SK-N-SH (cell line): Measurements from ENCODE around the gene B3GAT3. TPM values are rescaled to one million over a fixed set of nuclear protein-coding genes. Genes with fewer than 3 reads are reported as not detected.

ENCODE experiments used
- CTCF ChIA-PET: fragments of 300-600, 350-600 bp; formaldehyde crosslinking; extraction: SDS; loops from one replicate; lab custom pipeline; 2021; lab: Yijun Ruan, JAX
- POLR2A ChIA-PET: fragments of 350-600 bp; sonication (Branson Sonifier 250); formaldehyde crosslinking; extraction: SDS; loops from one replicate; lab custom pipeline; 2020; ENCODE audit warnings: antibody characterized with exemption, inconsistent platforms; lab: Yijun Ruan, JAX
- DNase-seq: peaks from one replicate; pipeline ENCODE4 v3.0.0; 2012
- H2AFZ ChIP-seq: fragments of 200-600 bp; sonication (generic); 2 replicates; pipeline ENCODE4 v1.8.1; 2016; ENCODE audit warnings: antibody characterized with exemption, mild to moderate bottlenecking, low read depth
- H3F3A ChIP-seq: fragments of 200-600 bp; sonication (generic); replicated peaks from 2 replicates; pipeline ENCODE3; 2016; ENCODE audit warnings: antibody characterized with exemption, mild to moderate bottlenecking; ENCODE audit not compliant: insufficient read depth
- H3K27ac ChIP-seq, 2 experiments: fragments of 200-500 bp in 1 of 2; fragments of 200-600 bp in 1 of 2; sonication (Bioruptor generic) in 1 of 2; sonication (generic), shearing (Covaris generic) in 1 of 2; 2 replicates each; pipeline versions ENCODE4 v1.5.1 to v1.6.1; 2014 to 2016; ENCODE audit warnings: low read depth in 2 of 2, inconsistent platforms in 1 of 2, low read length in 1 of 2, mild to moderate bottlenecking in 1 of 2, mixed read lengths in 1 of 2
- H3K27me3 ChIP-seq: fragments of 200-600 bp; sonication (generic), shearing (Covaris generic); 2 replicates; pipeline ENCODE4 v1.6.1; 2016; ENCODE audit warnings: mixed run types; ENCODE audit not compliant: insufficient read depth
- H3K36me3 ChIP-seq, 2 experiments: fragments of 200-500 bp in 1 of 2; fragments of 200-600 bp in 1 of 2; sonication (Bioruptor generic) in 1 of 2; sonication (generic) in 1 of 2; replicated peaks in 1 of 2; 2 replicates each; pipeline versions ENCODE3 to v1.5.1; 2014 to 2016; ENCODE audit warnings: low read length in 1 of 2, mild to moderate bottlenecking in 1 of 2; ENCODE audit not compliant: insufficient read depth in 2 of 2, control insufficient read depth in 1 of 2
- H3K4me1 ChIP-seq, 2 experiments: fragments of 200-500 bp in 1 of 2; fragments of 200-600 bp in 1 of 2; sonication (Bioruptor generic) in 1 of 2; sonication (generic), shearing (Covaris generic) in 1 of 2; 2 replicates each; pipeline versions ENCODE4 v1.5.1 to v1.6.1; 2014 to 2016; ENCODE audit warnings: low read depth in 1 of 2, low read length in 1 of 2, mixed run types in 1 of 2; ENCODE audit not compliant: insufficient read depth in 2 of 2, control insufficient read depth in 1 of 2
- H3K4me2 ChIP-seq: fragments of 200-600 bp; sonication (generic), shearing (Covaris generic); 2 replicates; pipeline ENCODE4 v1.6.1; 2017; ENCODE audit warnings: mixed run types
- H3K4me3 ChIP-seq, 2 experiments: fragments of 200-500 bp in 1 of 2; fragments of 200-600 bp in 1 of 2; sonication (Bioruptor generic) in 1 of 2; sonication (generic), shearing (Covaris generic) in 1 of 2; 2 replicates each; pipeline versions ENCODE4 v1.5.1 to v1.8.1; 2014 to 2016; ENCODE audit warnings: low read depth in 2 of 2, inconsistent platforms in 1 of 2, low read length in 1 of 2, mild to moderate bottlenecking in 1 of 2, mixed read lengths in 1 of 2, moderate library complexity in 1 of 2
- H3K79me2 ChIP-seq: fragments of 200-600 bp; sonication (generic); 2 replicates; pipeline ENCODE4 v1.8.1; 2017; ENCODE audit warnings: mild to moderate bottlenecking; ENCODE audit not compliant: insufficient read depth
- H3K9ac ChIP-seq: fragments of 200-600 bp; sonication (generic); 2 replicates; pipeline ENCODE4 v1.6.1; 2017; ENCODE audit warnings: mixed run types
- H3K9me2 ChIP-seq: fragments of 200-600 bp; sonication (generic); 2 replicates; pipeline ENCODE4 v1.6.1; 2017; ENCODE audit warnings: mixed run types
- H3K9me3 ChIP-seq: fragments of 200-600 bp; sonication (generic); 2 replicates; pipeline ENCODE4 v1.6.1; 2017; ENCODE audit warnings: mixed run types, mild to moderate bottlenecking, moderate library complexity
- H4K20me1 ChIP-seq: fragments of 200-600 bp; sonication (generic); 2 replicates; pipeline ENCODE4 v1.6.1; 2017; ENCODE audit warnings: mild to moderate bottlenecking, mixed run types; ENCODE audit not compliant: insufficient read depth
- CHD2 ChIP-seq: fragments of 150-350 bp; IDR thresholded peaks from 2 replicates; pipeline ENCODE4 v1.6.1; 2018; ENCODE audit warnings: low read length; ENCODE audit not compliant: partially characterized antibody
- ELF1 ChIP-seq: IDR thresholded peaks from 2 replicates; pipeline ENCODE4 v1.4.0; 2012
- EP300 ChIP-seq, 2 experiments: IDR thresholded peaks; 2 replicates each; pipeline versions ENCODE4 v1.4.0 to v1.6.1; 2012; ENCODE audit warnings: borderline replicate concordance in 1 of 2, low read depth in 1 of 2, low read length in 1 of 2
- FOXJ3 ChIP-seq: sonication (generic); formaldehyde crosslinking; IDR thresholded peaks from 2 replicates; pipeline ENCODE4 v1.5.1; 2020; ENCODE audit warnings: mild to moderate bottlenecking, missing genetic modification reagents
- FOXM1 ChIP-seq: IDR thresholded peaks from 2 replicates; pipeline ENCODE4 v1.4.0; 2012; ENCODE audit warnings: low read depth, mild to moderate bottlenecking
- GABPA ChIP-seq: IDR thresholded peaks from 2 replicates; pipeline ENCODE4 v1.4.0; 2012; ENCODE audit warnings: low read depth, mild to moderate bottlenecking
- GATA2 ChIP-seq: sonication (generic); formaldehyde crosslinking; IDR thresholded peaks from 2 replicates; pipeline ENCODE4 v1.5.0; 2020; ENCODE audit warnings: mild to moderate bottlenecking, missing genetic modification reagents
- JUND ChIP-seq: IDR thresholded peaks from 2 replicates; pipeline ENCODE4 v1.4.0; 2012
- MXI1 ChIP-seq: IDR thresholded peaks from 2 replicates; pipeline ENCODE4 v1.6.1; 2012; ENCODE audit warnings: mild to moderate bottlenecking, low read depth, low read length, improper control_type of control experiment
- NFIC ChIP-seq: IDR thresholded peaks from 2 replicates; pipeline ENCODE4 v1.4.0; 2012; ENCODE audit warnings: borderline replicate concordance
- NRF1 ChIP-seq: IDR thresholded peaks from 2 replicates; pipeline ENCODE4 v1.6.1; 2012; ENCODE audit warnings: low read depth, mild to moderate bottlenecking, low read length
- POLR2AphosphoS5 ChIP-seq: IDR thresholded peaks from 2 replicates; pipeline ENCODE4 v1.6.1; 2012; ENCODE audit warnings: low read depth, low read length
- RAD21 ChIP-seq: IDR thresholded peaks from 2 replicates; pipeline ENCODE4 v1.6.1; 2012; ENCODE audit warnings: mild to moderate bottlenecking, low read length
- RCOR1 ChIP-seq: fragments of 150-350 bp; IDR thresholded peaks from 2 replicates; pipeline ENCODE4 v1.6.1; 2017; ENCODE audit warnings: antibody characterized with exemption, low read length
- RFX5 ChIP-seq: IDR thresholded peaks from 2 replicates; pipeline ENCODE4 v1.6.1; 2012; ENCODE audit warnings: mild to moderate bottlenecking, improper control_type of control experiment, low read length
- RXRA ChIP-seq: IDR thresholded peaks from 2 replicates; pipeline ENCODE4 v1.4.0; 2012; ENCODE audit warnings: low read depth, mild to moderate bottlenecking, borderline replicate concordance
- SIN3A ChIP-seq: IDR thresholded peaks from 2 replicates; pipeline ENCODE4 v1.6.1; 2012; ENCODE audit warnings: low read depth, mild to moderate bottlenecking, low read length, moderate library complexity, borderline replicate concordance
- SMC3 ChIP-seq: IDR thresholded peaks from 2 replicates; pipeline ENCODE4 v1.6.1; 2012; ENCODE audit warnings: low read depth, low read length, improper control_type of control experiment
- TCF12 ChIP-seq: IDR thresholded peaks from 2 replicates; pipeline ENCODE4 v1.4.0; 2012
- TEAD4 ChIP-seq: IDR thresholded peaks from 2 replicates; pipeline ENCODE4 v1.4.0; 2012; ENCODE audit warnings: mild to moderate bottlenecking, borderline replicate concordance; ENCODE audit not compliant: insufficient read depth
- YY1 ChIP-seq: IDR thresholded peaks from 2 replicates; pipeline ENCODE4 v1.4.0; 2012; ENCODE audit warnings: low read depth, mild to moderate bottlenecking
- WGBS: methylation state at CpG from one replicate; pipeline ENCODE4 v1.1.6; 2017; ENCODE audit warnings: low lambda C conversion rate; 5-methylcytosine and 5-hydroxymethylcytosine counted together
- polyA plus RNA-seq, 3 experiments: library from polyadenylated mRNA; depleted of rRNA; stranded (reverse); fragments of >200 nt; gene quantifications; 2 replicates each; pipeline ENCODE4 v1.2.3, GENCODE V29; 2012
- TF ChIP-seq, protein P1 (sequence below): fragments of 200-600 bp; sonication (generic); IDR thresholded peaks from 2 replicates; pipeline ENCODE4 v1.6.1; 2017; ENCODE audit warnings: antibody characterized with exemption, mild to moderate bottlenecking, moderate library complexity
- TF ChIP-seq, protein P2 (sequence below): fragments of 150-350 bp; IDR thresholded peaks from 2 replicates; pipeline ENCODE4 v1.6.1; 2017; ENCODE audit warnings: antibody characterized with exemption, low read length, low read depth, borderline replicate concordance
- TF ChIP-seq, protein P3 (sequence below): IDR thresholded peaks from 2 replicates; pipeline ENCODE4 v1.4.0; 2012; ENCODE audit warnings: low read depth, borderline replicate concordance
- TF ChIP-seq, protein P4 (sequence below): IDR thresholded peaks from 2 replicates; pipeline ENCODE4; 2012
- TF ChIP-seq, protein P5 (sequence below): IDR thresholded peaks from 2 replicates; pipeline ENCODE4 v1.4.0; 2012; ENCODE audit warnings: low read depth
- TF ChIP-seq, protein P6 (sequence below): IDR thresholded peaks from 2 replicates; pipeline ENCODE4 v1.4.0; 2012; ENCODE audit warnings: low read depth, borderline replicate concordance

Gene B3GAT3
- polyA plus RNA-seq, 1 of the 3 experiments (the other 2 are of a cell fraction), result 104 TPM

DNA sequence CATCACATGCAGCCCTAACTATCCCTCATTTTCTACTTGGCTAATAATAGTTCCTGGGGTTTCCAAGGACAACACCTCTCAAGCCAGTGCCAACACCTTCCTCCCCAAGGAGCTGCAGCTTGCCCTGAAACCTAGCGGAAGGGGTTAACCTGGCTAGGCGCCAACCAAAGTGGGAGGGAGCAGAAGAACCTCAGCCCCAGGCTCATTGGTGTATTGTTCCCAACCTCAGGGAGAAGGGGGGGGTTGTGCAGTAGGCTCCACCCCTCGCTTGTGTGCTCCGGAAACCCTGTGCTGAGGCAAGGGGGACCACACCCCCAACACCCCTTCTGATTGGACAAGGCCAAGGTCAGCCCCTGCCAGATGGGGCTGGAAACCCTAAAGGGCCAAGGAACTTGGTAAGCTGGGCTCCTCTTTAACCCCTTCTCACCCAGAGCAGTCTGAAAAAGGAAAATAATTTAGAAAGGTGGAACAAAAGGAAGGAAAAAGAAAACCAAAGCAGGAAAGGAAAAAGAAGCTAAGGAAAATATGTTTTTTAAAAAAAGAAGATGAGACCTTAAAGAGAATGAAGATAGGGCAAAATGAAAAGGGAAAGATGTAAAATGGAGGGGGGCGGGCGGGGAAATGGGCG lies 22.6 kb downstream of the B3GAT3 start:
- Histone ChIP-seq H3K27me3 (no peaks in the 10 kb centered on the region), H3K9ac (peak overlapping the region; percentile 99), H3K4me1 (peaks cover 12 to 23% of the 10 kb centered on the region in 2 experiments; a peak in 3 of 4 replicates), H3K27ac (peak overlapping the region; percentile 87 to 93), H3F3A (peaks cover 30% of the 10 kb centered on the region), H3K9me3 (no peaks in the 10 kb centered on the region), H3K4me3 (peak overlapping the region; percentile 70 to 96), H3K4me2 (peak overlapping the region; percentile 95), H3K79me2 (peaks cover 55% of the 10 kb centered on the region), H2AFZ (no peak overlapping the region), H3K9me2 (no peaks in the 10 kb centered on the region), H4K20me1 (no peaks in the 10 kb centered on the region), H3K36me3 (peaks cover 46 to 49% of the 10 kb centered on the region in 2 experiments)
- ChIA-PET CTCF (interaction anchor here (0.7 to 3.2 kb wide), 5 partner anchors 13 to 204 kb away, joined by 3 to 23 read pairs (median 4); partner anchors contain the start of genes EML3 and ROM1), POLR2A (interaction anchor here (1.0 to 1.2 kb wide), 5 partner anchors 15 to 155 kb away, joined by 3 to 4 read pairs (median 4); partner anchors contain the start of genes C11orf98, CSKMT, INTS5 and ZBTB3)
- WGBS, result 45% methylated on average over 6 of the region's 7 CpGs
- DNase-seq, result peak; percentile 95
- TF ChIP-seq RFX5 (no peak; the same call in 1 of the 2 replicates), POLR2AphosphoS5 (peak; percentile 45; the same call in 1 of the 2 replicates), RXRA (no peak), FOXM1 (no peak), SMC3 (no peak), TCF12 (peak; percentile 52; the same call in 1 of the 2 replicates), GATA2 (no peak), ELF1 (peak; percentile 67), TEAD4 (no peak), NRF1 (no peak), GABPA (peak; percentile 65), JUND (no peak), RAD21 (no peak), MXI1 (peak; percentile 55; the same call in 1 of the 2 replicates), FOXJ3 (CRISPR knock-in tag) (no peak), SIN3A (peak; percentile 30; the same call in 1 of the 2 replicates), YY1 (no peak), NFIC (peak; percentile 97), RCOR1 (0 out of 2 replicates have a peak, but pooled peaks have one; percentile 5), EP300 (IDR thresholded peaks at IDR 0.05; ENCODE audit: borderline replicate concordance in 1 of 2, low read depth in 1 of 2, low read length in 1 of 2) (no peak), CHD2 (peak; percentile 51)
- TF ChIP-seq, protein P1, sequence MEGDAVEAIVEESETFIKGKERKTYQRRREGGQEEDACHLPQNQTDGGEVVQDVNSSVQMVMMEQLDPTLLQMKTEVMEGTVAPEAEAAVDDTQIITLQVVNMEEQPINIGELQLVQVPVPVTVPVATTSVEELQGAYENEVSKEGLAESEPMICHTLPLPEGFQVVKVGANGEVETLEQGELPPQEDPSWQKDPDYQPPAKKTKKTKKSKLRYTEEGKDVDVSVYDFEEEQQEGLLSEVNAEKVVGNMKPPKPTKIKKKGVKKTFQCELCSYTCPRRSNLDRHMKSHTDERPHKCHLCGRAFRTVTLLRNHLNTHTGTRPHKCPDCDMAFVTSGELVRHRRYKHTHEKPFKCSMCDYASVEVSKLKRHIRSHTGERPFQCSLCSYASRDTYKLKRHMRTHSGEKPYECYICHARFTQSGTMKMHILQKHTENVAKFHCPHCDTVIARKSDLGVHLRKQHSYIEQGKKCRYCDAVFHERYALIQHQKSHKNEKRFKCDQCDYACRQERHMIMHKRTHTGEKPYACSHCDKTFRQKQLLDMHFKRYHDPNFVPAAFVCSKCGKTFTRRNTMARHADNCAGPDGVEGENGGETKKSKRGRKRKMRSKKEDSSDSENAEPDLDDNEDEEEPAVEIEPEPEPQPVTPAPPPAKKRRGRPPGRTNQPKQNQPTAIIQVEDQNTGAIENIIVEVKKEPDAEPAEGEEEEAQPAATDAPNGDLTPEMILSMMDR, result no peak
- TF ChIP-seq, protein P2, sequence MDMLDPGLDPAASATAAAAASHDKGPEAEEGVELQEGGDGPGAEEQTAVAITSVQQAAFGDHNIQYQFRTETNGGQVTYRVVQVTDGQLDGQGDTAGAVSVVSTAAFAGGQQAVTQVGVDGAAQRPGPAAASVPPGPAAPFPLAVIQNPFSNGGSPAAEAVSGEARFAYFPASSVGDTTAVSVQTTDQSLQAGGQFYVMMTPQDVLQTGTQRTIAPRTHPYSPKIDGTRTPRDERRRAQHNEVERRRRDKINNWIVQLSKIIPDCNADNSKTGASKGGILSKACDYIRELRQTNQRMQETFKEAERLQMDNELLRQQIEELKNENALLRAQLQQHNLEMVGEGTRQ, result no peak
- TF ChIP-seq, protein P3, sequence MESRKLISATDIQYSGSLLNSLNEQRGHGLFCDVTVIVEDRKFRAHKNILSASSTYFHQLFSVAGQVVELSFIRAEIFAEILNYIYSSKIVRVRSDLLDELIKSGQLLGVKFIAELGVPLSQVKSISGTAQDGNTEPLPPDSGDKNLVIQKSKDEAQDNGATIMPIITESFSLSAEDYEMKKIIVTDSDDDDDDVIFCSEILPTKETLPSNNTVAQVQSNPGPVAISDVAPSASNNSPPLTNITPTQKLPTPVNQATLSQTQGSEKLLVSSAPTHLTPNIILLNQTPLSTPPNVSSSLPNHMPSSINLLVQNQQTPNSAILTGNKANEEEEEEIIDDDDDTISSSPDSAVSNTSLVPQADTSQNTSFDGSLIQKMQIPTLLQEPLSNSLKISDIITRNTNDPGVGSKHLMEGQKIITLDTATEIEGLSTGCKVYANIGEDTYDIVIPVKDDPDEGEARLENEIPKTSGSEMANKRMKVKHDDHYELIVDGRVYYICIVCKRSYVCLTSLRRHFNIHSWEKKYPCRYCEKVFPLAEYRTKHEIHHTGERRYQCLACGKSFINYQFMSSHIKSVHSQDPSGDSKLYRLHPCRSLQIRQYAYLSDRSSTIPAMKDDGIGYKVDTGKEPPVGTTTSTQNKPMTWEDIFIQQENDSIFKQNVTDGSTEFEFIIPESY, result no peak
- TF ChIP-seq, protein P4, sequence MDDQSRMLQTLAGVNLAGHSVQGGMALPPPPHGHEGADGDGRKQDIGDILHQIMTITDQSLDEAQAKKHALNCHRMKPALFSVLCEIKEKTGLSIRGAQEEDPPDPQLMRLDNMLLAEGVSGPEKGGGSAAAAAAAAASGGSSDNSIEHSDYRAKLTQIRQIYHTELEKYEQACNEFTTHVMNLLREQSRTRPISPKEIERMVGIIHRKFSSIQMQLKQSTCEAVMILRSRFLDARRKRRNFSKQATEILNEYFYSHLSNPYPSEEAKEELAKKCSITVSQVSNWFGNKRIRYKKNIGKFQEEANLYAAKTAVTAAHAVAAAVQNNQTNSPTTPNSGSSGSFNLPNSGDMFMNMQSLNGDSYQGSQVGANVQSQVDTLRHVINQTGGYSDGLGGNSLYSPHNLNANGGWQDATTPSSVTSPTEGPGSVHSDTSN, result peak; percentile 41; the same call in 1 of the 2 replicates
- TF ChIP-seq, protein P5, sequence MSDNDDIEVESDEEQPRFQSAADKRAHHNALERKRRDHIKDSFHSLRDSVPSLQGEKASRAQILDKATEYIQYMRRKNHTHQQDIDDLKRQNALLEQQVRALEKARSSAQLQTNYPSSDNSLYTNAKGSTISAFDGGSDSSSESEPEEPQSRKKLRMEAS, result peak; percentile 83
- TF ChIP-seq, protein P6, sequence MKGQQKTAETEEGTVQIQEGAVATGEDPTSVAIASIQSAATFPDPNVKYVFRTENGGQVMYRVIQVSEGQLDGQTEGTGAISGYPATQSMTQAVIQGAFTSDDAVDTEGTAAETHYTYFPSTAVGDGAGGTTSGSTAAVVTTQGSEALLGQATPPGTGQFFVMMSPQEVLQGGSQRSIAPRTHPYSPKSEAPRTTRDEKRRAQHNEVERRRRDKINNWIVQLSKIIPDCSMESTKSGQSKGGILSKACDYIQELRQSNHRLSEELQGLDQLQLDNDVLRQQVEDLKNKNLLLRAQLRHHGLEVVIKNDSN, result no peak
